Measurements from ENCODE around the gene RAB3C.

GRCh38 chr5:58887721-58888409, 305.0 kb downstream of the RAB3C start:
- TF ChIP-seq CTCF (conservative IDR thresholded peaks at IDR 0.05; ENCODE audit: low read length), result no peak
- no peak for TF ChIP-seq EZH2phosphoT487 (IDR thresholded peaks at IDR 0.05; ENCODE audit: borderline replicate concordance)
